HFFc6 (cell line): ENCODE measurements around the gene CCNB3. TPM values are rescaled to one million over a fixed set of nuclear protein-coding genes. Genes with fewer than 3 reads are reported as not detected.

ENCODE experiments used
- DNase-seq: peaks from one replicate; pipeline ENCODE4 v3.0.0-alpha.2; 2018
- H3K27ac Mint-ChIP-seq: 2 replicates; pipeline ENCODE4 v1.8.0; 2020; ENCODE audit warnings: mild to moderate bottlenecking, mixed read lengths
- H3K27me3 Mint-ChIP-seq: 2 replicates; pipeline ENCODE4 v1.8.0; 2021; ENCODE audit warnings: mild to moderate bottlenecking, moderate library complexity, mixed read lengths; ENCODE audit not compliant: insufficient read depth
- H3K36me3 Mint-ChIP-seq: 2 replicates; pipeline ENCODE4 v1.8.0; 2021; ENCODE audit warnings: low read depth, mixed read lengths
- H3K4me1 Mint-ChIP-seq: 2 replicates; pipeline ENCODE4 v1.8.0; 2020; ENCODE audit warnings: low read depth, mixed read lengths
- H3K4me3 Mint-ChIP-seq: 2 replicates; pipeline ENCODE4 v1.8.0; 2020; ENCODE audit warnings: mild to moderate bottlenecking, moderate library complexity, mixed read lengths
- H3K9me3 Mint-ChIP-seq: 2 replicates; pipeline ENCODE4 v1.8.0; 2020; ENCODE audit warnings: mild to moderate bottlenecking, mixed read lengths
- CTCF ChIP-seq: fragments of 200-600 bp; sonication (generic); IDR thresholded peaks from 2 replicates; pipeline ENCODE4 v1.5.0; 2021; ENCODE audit warnings: antibody characterized with exemption, mild to moderate bottlenecking
- total RNA-seq, 6 experiments: library from RNA; stranded (reverse); fragmentation: NEBNext Ultra II Directional; extraction: Animal tissue kit (Norgen Biotek cat#: 25700); gene quantifications; 2 replicates in 1 of 6; 3 replicates in 5 of 6; pipeline ENCODE4 v1.2.3, GENCODE V29; 2021

The CCNB3 gene
- total RNA-seq, 6 experiments from 2014 or later = 0.05 to 0.19 (median 0.16) TPM

GRCh38 chrX:50393902-50394301 lies 189.3 kb downstream of the CCNB3 start:
- Mint-ChIP-seq H3K27me3 (no peaks in the 10 kb centered on the region), H3K36me3 (peaks cover 7% of the 10 kb centered on the region; the same call in 1 of the 2 replicates), H3K4me1 (no peaks in the 10 kb centered on the region), H3K4me3 (no peak overlapping the region), H3K9me3 (peaks cover 17% of the 10 kb centered on the region), H3K27ac (no peak overlapping the region)
- no peak for DNase-seq
- no peak for TF ChIP-seq CTCF

Other genes with a start within 250 kb of the CCNB3 start
- gene AKAP4, start 3.8 kb upstream of the CCNB3 start, total RNA-seq = not detected